CD4-positive, CD25-positive, alpha-beta regulatory T cell (primary cell): ENCODE results near the gene NR3C1. TPM values are rescaled to one million over a fixed set of nuclear protein-coding genes. Genes with fewer than 3 reads are reported as not detected.

ENCODE experiments used
- ATAC-seq, 2 donors: fragments of 150-1000 bp; cut with Tn5 transposase; one replicate each; pipeline ENCODE4 v1.10.0; 2021; ENCODE audit warnings: low read depth in 2 of 2, moderate number of reproducible peaks in 2 of 2, moderate library complexity in 1 of 2
- DNase-seq, 3 donors: peaks; one replicate each; pipeline versions ENCODE4 v3.0.0 to v3.0.0-alpha.2; 2012 to 2022; ENCODE audit warnings: mixed read lengths in 1 of 3
- H3K27ac ChIP-seq: one replicate; pipeline ENCODE4 v1.7.0; 2013; ENCODE audit warnings: mild to moderate bottlenecking, low read length; ENCODE audit not compliant: insufficient read depth, poor library complexity, severe bottlenecking
- H3K27me3 ChIP-seq: one replicate; pipeline ENCODE4 v1.7.0; 2013; ENCODE audit warnings: low read length; ENCODE audit not compliant: control insufficient read depth, insufficient read depth
- H3K36me3 ChIP-seq: one replicate; pipeline ENCODE4 v1.7.0; 2013; ENCODE audit warnings: mild to moderate bottlenecking, low read length, moderate library complexity; ENCODE audit not compliant: control insufficient read depth, insufficient read depth
- H3K4me1 ChIP-seq: 2 replicates; pipeline ENCODE4 v1.7.0; 2013; ENCODE audit warnings: mild to moderate bottlenecking, low read length; ENCODE audit not compliant: insufficient read depth, control insufficient read depth, poor library complexity, severe bottlenecking
- H3K4me3 ChIP-seq: one replicate; pipeline ENCODE4 v1.7.0; 2013; ENCODE audit warnings: low read depth, mild to moderate bottlenecking, low read length, moderate library complexity
- H3K9me3 ChIP-seq, 2 experiments: 1 replicate in 1 of 2; 2 replicates in 1 of 2; pipeline ENCODE4 v1.7.0; 2013; ENCODE audit warnings: low read length in 2 of 2, mild to moderate bottlenecking in 1 of 2, moderate library complexity in 1 of 2; ENCODE audit not compliant: control insufficient read depth in 2 of 2
- H3K27ac Mint-ChIP-seq, 3 donors: one replicate each; pipeline ENCODE4 v1.8.0; 2020 to 2022; ENCODE audit warnings: mild to moderate bottlenecking in 3 of 3, mixed read lengths in 3 of 3, moderate library complexity in 2 of 3
- H3K27me3 Mint-ChIP-seq: one replicate; pipeline ENCODE4 v1.8.0; 2022; ENCODE audit warnings: mild to moderate bottlenecking, mixed read lengths
- H3K36me3 Mint-ChIP-seq: one replicate; pipeline ENCODE4 v1.8.0; 2020; ENCODE audit warnings: mixed read lengths
- H3K4me1 Mint-ChIP-seq, 4 donors: one replicate each; pipeline ENCODE4 v1.8.0; 2020 to 2022; ENCODE audit warnings: mixed read lengths in 4 of 4, mild to moderate bottlenecking in 1 of 4
- H3K4me3 Mint-ChIP-seq, 4 donors: one replicate each; pipeline ENCODE4 v1.8.0; 2020 to 2022; ENCODE audit warnings: mild to moderate bottlenecking in 4 of 4, mixed read lengths in 4 of 4, moderate library complexity in 3 of 4
- H3K9me3 Mint-ChIP-seq, 7 donors: one replicate each; pipeline ENCODE4 v1.8.0; 2020 to 2022; ENCODE audit warnings: mixed read lengths in 7 of 7, mild to moderate bottlenecking in 3 of 7, moderate library complexity in 2 of 7
- polyA plus RNA-seq, 4 donors: library from polyadenylated mRNA; unstranded; fragments of 300-500 nt; fragmentation: Illumina TruSeq; gene quantifications; one replicate each; pipeline ENCODE4 v1.2.3, GENCODE V29; 2021
- total RNA-seq: library from RNA; stranded (reverse); gene quantifications from one replicate; pipeline ENCODE4 v1.2.3, GENCODE V29; 2022

Gene NR3C1
- total and polyA plus RNA-seq, 5 donors from 2014 or later: 62.5 to 154 (median 75.1) TPM

DNA sequence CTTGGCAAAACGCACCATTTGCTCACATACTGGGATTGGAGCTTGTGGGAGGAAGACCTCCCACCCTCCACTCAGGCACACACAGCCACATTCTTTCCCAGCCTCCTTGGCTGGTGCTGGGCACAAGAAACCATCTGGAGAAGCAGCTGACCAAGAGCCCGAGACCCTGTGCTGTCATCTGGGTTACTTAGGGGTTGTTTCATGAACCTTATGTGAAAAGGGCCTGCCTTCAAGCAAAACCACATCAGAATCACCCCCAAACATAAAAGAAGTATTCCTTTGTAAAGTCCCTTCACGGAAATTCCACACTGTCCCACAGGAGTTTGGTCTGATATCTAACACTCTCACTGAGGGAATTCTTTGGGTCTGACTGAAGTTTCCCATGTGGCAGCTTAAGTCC lies 172.1 kb downstream of the NR3C1 start:
- Histone ChIP-seq H3K4me1 (peaks cover 37% of the 10 kb centered on the region), H3K36me3 (no peaks in the 10 kb centered on the region), H3K27me3 (no peaks in the 10 kb centered on the region), H3K4me3 (no peak overlapping the region), H3K9me3 (no peaks in the 10 kb centered on the region), H3K27ac (no peak overlapping the region)
- peaks cover 21 to 48% (median 29%) of the 10 kb centered on the region in 4 donors for H3K4me1 Mint-ChIP-seq
- no peaks in the 10 kb centered on the region for H3K36me3 Mint-ChIP-seq
- ATAC-seq (no peak), DNase-seq (no peak)
- peak overlapping the region; percentile 18 to 99 (median 34) for H3K27ac Mint-ChIP-seq
- H3K4me3 Mint-ChIP-seq: peak overlapping the region in 1 of 4 donors; percentile 85
- no peaks in the 10 kb centered on the region for H3K9me3 Mint-ChIP-seq
- no peaks in the 10 kb centered on the region for H3K27me3 Mint-ChIP-seq

DNA sequence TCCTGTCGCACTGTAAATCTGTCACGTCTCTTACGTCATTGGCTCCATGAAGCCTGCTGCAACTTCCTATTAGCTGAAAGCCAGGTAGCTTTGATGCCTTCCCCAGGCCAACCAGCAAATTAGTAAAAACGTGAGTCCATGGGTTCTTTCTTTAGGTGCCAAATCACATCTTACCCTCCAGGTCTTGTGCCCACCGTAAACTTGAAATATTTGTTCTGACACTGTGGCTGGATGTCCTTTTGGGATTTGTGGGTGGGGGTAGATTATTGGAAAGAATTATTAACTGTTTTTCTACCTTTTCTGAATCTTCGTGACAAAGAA lies 172.8 kb downstream of the NR3C1 start:
- peak overlapping the region in 2 of 4 donors; percentile 43 to 59 for H3K4me3 Mint-ChIP-seq

DNA sequence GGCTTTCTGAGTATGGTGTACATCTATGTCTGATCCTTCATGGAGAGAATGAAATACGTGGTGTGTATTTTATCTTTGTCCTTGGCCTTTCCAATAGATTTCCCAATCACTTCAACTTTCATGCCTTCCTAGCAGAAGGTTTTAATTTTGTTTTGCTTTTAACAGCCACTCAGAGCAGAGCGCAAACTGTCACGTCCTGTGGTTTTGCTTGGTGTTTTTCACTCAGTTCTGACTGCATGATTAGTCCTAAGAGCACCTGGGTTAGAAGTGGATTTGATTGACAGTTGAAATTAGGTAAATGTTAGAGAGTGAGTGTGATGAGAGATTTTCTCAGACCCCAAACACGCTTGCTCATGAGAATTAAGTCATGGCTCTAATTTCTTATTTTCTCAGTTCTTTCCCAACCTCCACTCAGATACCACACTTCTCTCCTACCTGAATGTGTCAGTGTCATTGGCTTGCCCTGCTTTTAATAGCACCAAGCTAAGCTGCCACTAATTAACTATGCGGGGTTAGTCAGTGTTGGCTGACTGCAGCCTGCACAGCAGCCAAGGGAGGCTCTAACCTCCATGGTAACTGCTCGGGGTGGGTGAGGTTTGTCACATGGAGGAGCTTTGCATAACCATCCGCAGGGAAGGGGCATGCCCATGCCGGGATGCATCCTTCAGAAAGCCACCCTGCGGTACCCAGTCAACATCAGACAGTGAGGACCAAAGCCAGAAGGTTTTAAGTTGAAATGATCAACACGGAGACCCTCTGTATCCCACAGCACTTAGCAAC lies 173.4 kb downstream of the NR3C1 start:
- peak overlapping the region; percentile 43 to 78 (median 63) for H3K4me3 Mint-ChIP-seq
- DNase-seq (peak; percentile 13 to 91 (median 76)), ATAC-seq (peak; percentile 93 to 96)
- no peaks in the 10 kb centered on the region for H3K27me3 Mint-ChIP-seq
- Histone ChIP-seq H3K36me3 (no peaks in the 10 kb centered on the region), H3K4me1 (peaks cover 37% of the 10 kb centered on the region), H3K27ac (peak overlapping the region; percentile 85), H3K9me3 (no peaks in the 10 kb centered on the region), H3K4me3 (peak overlapping the region; percentile 81), H3K27me3 (no peaks in the 10 kb centered on the region)
- H3K4me1 Mint-ChIP-seq: peaks cover 21 to 48% (median 29%) of the 10 kb centered on the region in 4 donors
- H3K9me3 Mint-ChIP-seq: no peaks in the 10 kb centered on the region
- H3K27ac Mint-ChIP-seq: peak overlapping the region; percentile 87 to 99 (median 97)
- no peaks in the 10 kb centered on the region for H3K36me3 Mint-ChIP-seq

More for the DNA sequence above, 172.8 kb downstream of the NR3C1 start:
- DNase-seq: no peak
- Mint-ChIP-seq H3K27me3 (no peaks in the 10 kb centered on the region), H3K27ac (peak overlapping the region; percentile 30 to 99 (median 87)), H3K4me1 (peaks cover 21 to 48% (median 29%) of the 10 kb centered on the region in 4 donors), H3K36me3 (no peaks in the 10 kb centered on the region), H3K9me3 (no peaks in the 10 kb centered on the region)
- no peaks in the 10 kb centered on the region for H3K36me3 ChIP-seq
- no peaks in the 10 kb centered on the region for H3K9me3 ChIP-seq
- no peaks in the 10 kb centered on the region for H3K27me3 ChIP-seq
- peak overlapping the region; percentile 85 for H3K27ac ChIP-seq
- no peak for ATAC-seq
- H3K4me3 ChIP-seq: peak overlapping the region; percentile 81
- H3K4me1 ChIP-seq: peaks cover 37% of the 10 kb centered on the region

DNA sequence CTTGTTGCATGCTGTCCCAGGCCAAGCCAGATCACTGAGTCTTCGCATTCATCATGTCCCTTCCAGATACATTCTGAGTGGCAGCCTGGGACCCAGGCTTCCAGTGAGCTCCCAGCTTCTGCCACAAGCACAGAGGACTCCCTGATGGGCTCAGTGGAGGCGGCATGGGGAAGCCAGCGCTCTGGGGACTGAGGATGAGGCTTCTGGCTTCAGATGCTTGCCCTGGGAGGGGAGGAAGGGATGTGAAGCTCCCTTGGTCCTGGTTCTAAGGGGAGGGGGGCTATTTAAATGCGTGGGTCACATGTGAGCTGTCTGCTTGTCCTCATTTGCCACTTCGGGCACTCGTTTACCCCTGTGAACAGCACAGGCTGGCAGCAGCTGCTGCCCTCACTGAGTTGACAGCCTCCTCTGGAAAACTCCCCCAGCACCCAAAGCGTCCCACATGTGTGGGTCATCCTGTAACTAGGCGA lies 174.0 kb downstream of the NR3C1 start:
- H3K27me3 ChIP-seq: no peaks in the 10 kb centered on the region
- Mint-ChIP-seq H3K27me3 (no peaks in the 10 kb centered on the region), H3K27ac (peak overlapping the region; percentile 87 to 99 (median 97)), H3K4me3 (peak overlapping the region; percentile 59 to 81 (median 72)), H3K4me1 (peaks cover 21 to 49% (median 31%) of the 10 kb centered on the region in 4 donors), H3K36me3 (no peaks in the 10 kb centered on the region), H3K9me3 (no peaks in the 10 kb centered on the region)
- peaks cover 37% of the 10 kb centered on the region for H3K4me1 ChIP-seq
- H3K36me3 ChIP-seq: no peaks in the 10 kb centered on the region
- H3K27ac ChIP-seq: peak overlapping the region; percentile 85
- H3K4me3 ChIP-seq: peak overlapping the region; percentile 81
- no peaks in the 10 kb centered on the region for H3K9me3 ChIP-seq
- peak in 2 of 3 donors; percentile 12 to 46 for DNase-seq
- peak; percentile 35 to 38 for ATAC-seq

DNA sequence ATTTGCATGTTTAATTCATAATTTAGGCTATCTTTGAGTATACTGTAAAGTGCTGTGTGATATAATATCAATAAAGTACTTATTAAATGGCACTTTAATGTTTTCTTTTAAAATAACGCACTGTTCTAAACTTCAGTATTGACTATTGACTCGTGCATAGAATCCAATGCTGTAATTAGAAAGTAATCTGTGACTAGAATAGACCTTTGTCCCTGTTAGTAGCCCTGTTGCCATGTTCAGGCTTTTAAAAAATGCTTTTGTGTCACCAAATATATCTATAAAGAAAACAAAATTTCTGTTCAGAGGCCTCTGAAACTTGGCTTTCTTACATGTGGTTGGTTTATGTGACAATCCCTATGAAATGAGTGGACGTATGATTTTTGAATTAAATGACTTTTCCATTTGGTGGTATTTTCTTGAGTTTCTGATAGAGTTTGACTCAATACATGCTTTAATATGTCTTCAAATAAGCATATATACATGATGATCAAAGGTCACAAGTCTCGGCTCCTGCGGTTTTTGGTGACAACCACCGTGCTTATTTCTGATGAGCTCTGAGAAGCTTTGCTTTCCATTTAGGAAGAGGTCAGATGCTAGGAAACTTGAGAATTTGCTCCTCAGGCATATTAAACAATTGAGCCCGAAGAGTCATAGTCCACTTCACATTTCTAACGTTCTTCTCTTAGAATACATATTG lies 174.7 kb downstream of the NR3C1 start:
- peak in 1 of 3 donors; percentile 55 for DNase-seq
- peak overlapping the region; percentile 87 to 99 (median 97) for H3K27ac Mint-ChIP-seq
- peaks cover 5% of the 10 kb centered on the region for H3K36me3 Mint-ChIP-seq
- no peaks in the 10 kb centered on the region for H3K27me3 ChIP-seq
- H3K36me3 ChIP-seq: no peaks in the 10 kb centered on the region
- no peaks in the 10 kb centered on the region for H3K9me3 ChIP-seq
- peak overlapping the region; percentile 85 for H3K27ac ChIP-seq
- peak overlapping the region; percentile 39 to 81 (median 72) for H3K4me3 Mint-ChIP-seq
- H3K27me3 Mint-ChIP-seq: no peaks in the 10 kb centered on the region
- peaks cover 21 to 57% (median 34%) of the 10 kb centered on the region in 4 donors for H3K4me1 Mint-ChIP-seq
- no peak for ATAC-seq
- H3K4me1 ChIP-seq: peaks cover 37% of the 10 kb centered on the region
- H3K9me3 Mint-ChIP-seq: no peaks in the 10 kb centered on the region
- H3K4me3 ChIP-seq: peak overlapping the region; percentile 81
